Neural progenitor cell (in vitro differentiated cells): Measurements from ENCODE around the gene ANKRD1. TPM values are rescaled to one million over a fixed set of nuclear protein-coding genes. Genes with fewer than 3 reads are reported as not detected.

ENCODE experiments used
- DNase-seq: peaks from one replicate; pipeline ENCODE4 v3.0.0-alpha.2; 2016; ENCODE audit warnings: low spot score
- H2AFZ ChIP-seq: fragments of 200-600 bp; sonication (generic); replicated peaks from 2 replicates; pipeline ENCODE4 v1.6.1; 2016; ENCODE audit warnings: antibody characterized with exemption
- H3F3A ChIP-seq: fragments of 200-600 bp; sonication (generic); 2 replicates; pipeline ENCODE4 v1.6.1; 2016; ENCODE audit warnings: antibody characterized with exemption, low read depth
- H3K27ac ChIP-seq: fragments of 200-600 bp; sonication (generic); 2 replicates; pipeline ENCODE4 v1.5.1; 2016; ENCODE audit warnings: mild to moderate bottlenecking
- H3K27me3 ChIP-seq: fragments of 200-600 bp; sonication (generic); 2 replicates; pipeline ENCODE4 v1.6.1; 2016; ENCODE audit warnings: mild to moderate bottlenecking, moderate library complexity
- H3K36me3 ChIP-seq: fragments of 200-600 bp; sonication (generic); 2 replicates; pipeline ENCODE4 v1.5.1; 2016
- H3K4me1 ChIP-seq: fragments of 200-600 bp; sonication (generic); 2 replicates; pipeline ENCODE4 v1.6.1; 2016; ENCODE audit warnings: mixed run types
- H3K4me2 ChIP-seq: fragments of 200-600 bp; sonication (generic); 2 replicates; pipeline ENCODE4 v1.6.1; 2016
- H3K4me3 ChIP-seq: fragments of 200-600 bp; sonication (generic); 2 replicates; pipeline ENCODE4 v1.5.1; 2016
- H3K79me2 ChIP-seq: fragments of 200-600 bp; sonication (generic); 2 replicates; pipeline ENCODE4 v1.6.1; 2016; ENCODE audit warnings: low read depth
- H3K9ac ChIP-seq: fragments of 200-600 bp; sonication (generic); 2 replicates; pipeline ENCODE4 v1.6.1; 2016
- H3K9me3 ChIP-seq: fragments of 200-600 bp; sonication (generic); 2 replicates; pipeline ENCODE4 v1.5.1; 2016; ENCODE audit warnings: low read depth
- H4K20me1 ChIP-seq: fragments of 200-600 bp; sonication (generic); 2 replicates; pipeline ENCODE4 v1.6.1; 2016; ENCODE audit warnings: low read depth
- H3K27ac Mint-ChIP-seq: 3 replicates; pipeline ENCODE4 v1.8.0; 2021; ENCODE audit warnings: mixed read lengths
- H3K27me3 Mint-ChIP-seq: 2 replicates; pipeline ENCODE4 v1.8.0; 2022; ENCODE audit warnings: low read depth, mild to moderate bottlenecking, inconsistent platforms, moderate library complexity, mixed read lengths; ENCODE audit not compliant: insufficient read depth
- H3K36me3 Mint-ChIP-seq: 3 replicates; pipeline ENCODE4 v1.8.0; 2021; ENCODE audit warnings: mixed read lengths
- H3K4me1 Mint-ChIP-seq: 3 replicates; pipeline ENCODE4 v1.8.0; 2021; ENCODE audit warnings: mixed read lengths
- H3K4me3 Mint-ChIP-seq: 3 replicates; pipeline ENCODE4 v1.8.0; 2021; ENCODE audit warnings: mild to moderate bottlenecking, moderate library complexity, mixed read lengths
- H3K9me3 Mint-ChIP-seq: 3 replicates; pipeline ENCODE4 v1.8.0; 2020; ENCODE audit warnings: mixed read lengths
- EZH2 ChIP-seq: fragments of 200-600 bp; sonication (generic); IDR thresholded peaks from 2 replicates; pipeline ENCODE4 v1.6.1; 2017; ENCODE audit warnings: antibody characterized with exemption, mild to moderate bottlenecking, moderate library complexity
- EZH2phosphoT487 ChIP-seq: fragments of 200-600 bp; sonication (generic); IDR thresholded peaks from 2 replicates; pipeline ENCODE4 v1.6.1; 2017; ENCODE audit warnings: antibody characterized with exemption
- total RNA-seq: library from RNA; depleted of rRNA; stranded (reverse); fragments of >200 nt; gene quantifications from 2 replicates; pipeline ENCODE4 v1.2.3, GENCODE V29; 2015; ENCODE audit warnings: low replicate concordance
- TF ChIP-seq, protein P1 (sequence below): fragments of 200-600 bp; sonication (generic); IDR thresholded peaks from 2 replicates; pipeline ENCODE4 v1.5.1; 2017; ENCODE audit warnings: antibody characterized with exemption, mild to moderate bottlenecking

ANKRD1 gene
- total RNA-seq, 1 donor from 2014 or later: 1.2 TPM

- peak overlapping the region; percentile 13 for H3K4me3 ChIP-seq
- Mint-ChIP-seq H3K27ac (peak overlapping the region; percentile 82), H3K9me3 (no peaks in the 10 kb centered on the region), H3K36me3 (no peaks in the 10 kb centered on the region), H3K27me3 (peaks cover 2% of the 10 kb centered on the region), H3K4me3 (no peak overlapping the region), H3K4me1 (peaks cover 27% of the 10 kb centered on the region)
- H3K79me2 ChIP-seq: no peaks in the 10 kb centered on the region
- peak overlapping the region; percentile 63 for H3K4me2 ChIP-seq
- H3K9me3 ChIP-seq: no peaks in the 10 kb centered on the region
- H3K27ac ChIP-seq: peak overlapping the region; percentile 84
- H3K27me3 ChIP-seq: no peaks in the 10 kb centered on the region
- no peaks in the 10 kb centered on the region for H4K20me1 ChIP-seq
- peaks cover 36% of the 10 kb centered on the region for H3F3A ChIP-seq
- TF ChIP-seq EZH2 (no peak), EZH2phosphoT487 (no peak)
- TF ChIP-seq, protein P1, sequence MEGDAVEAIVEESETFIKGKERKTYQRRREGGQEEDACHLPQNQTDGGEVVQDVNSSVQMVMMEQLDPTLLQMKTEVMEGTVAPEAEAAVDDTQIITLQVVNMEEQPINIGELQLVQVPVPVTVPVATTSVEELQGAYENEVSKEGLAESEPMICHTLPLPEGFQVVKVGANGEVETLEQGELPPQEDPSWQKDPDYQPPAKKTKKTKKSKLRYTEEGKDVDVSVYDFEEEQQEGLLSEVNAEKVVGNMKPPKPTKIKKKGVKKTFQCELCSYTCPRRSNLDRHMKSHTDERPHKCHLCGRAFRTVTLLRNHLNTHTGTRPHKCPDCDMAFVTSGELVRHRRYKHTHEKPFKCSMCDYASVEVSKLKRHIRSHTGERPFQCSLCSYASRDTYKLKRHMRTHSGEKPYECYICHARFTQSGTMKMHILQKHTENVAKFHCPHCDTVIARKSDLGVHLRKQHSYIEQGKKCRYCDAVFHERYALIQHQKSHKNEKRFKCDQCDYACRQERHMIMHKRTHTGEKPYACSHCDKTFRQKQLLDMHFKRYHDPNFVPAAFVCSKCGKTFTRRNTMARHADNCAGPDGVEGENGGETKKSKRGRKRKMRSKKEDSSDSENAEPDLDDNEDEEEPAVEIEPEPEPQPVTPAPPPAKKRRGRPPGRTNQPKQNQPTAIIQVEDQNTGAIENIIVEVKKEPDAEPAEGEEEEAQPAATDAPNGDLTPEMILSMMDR: no peak
- peaks cover 28% of the 10 kb centered on the region for H3K4me1 ChIP-seq
- no peaks in the 10 kb centered on the region for H3K36me3 ChIP-seq
- H2AFZ ChIP-seq: peak overlapping the region; percentile 23
- peak; percentile 74 for DNase-seq
- H3K9ac ChIP-seq: no peak overlapping the region
These were observed 9.4 kb upstream of the ANKRD1 start for GRCh38 chr10:90930070-90930837.

DNA sequence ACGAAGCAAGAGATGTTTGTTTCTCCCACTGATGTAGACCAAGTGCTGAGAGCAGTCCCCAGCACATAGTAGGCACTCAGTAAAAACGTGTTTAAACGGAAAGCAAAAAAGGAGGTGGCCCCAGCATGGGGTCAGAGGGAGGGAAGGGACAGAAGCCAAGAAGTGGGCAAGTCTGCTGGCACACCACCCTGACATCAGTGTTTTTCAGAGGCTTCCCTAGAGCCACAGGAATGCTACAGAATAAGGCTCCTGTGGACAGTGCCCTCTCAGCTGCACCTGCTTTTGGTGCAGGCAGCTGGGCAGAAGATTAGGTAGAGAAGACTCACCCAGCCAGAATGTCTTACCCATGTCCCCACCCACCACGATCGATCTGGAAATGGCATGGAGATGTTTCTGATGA lies 8.3 kb upstream of the ANKRD1 start:
- H3K4me3 Mint-ChIP-seq: no peak overlapping the region
- H3K27me3 Mint-ChIP-seq: peaks cover 2% of the 10 kb centered on the region
- Histone ChIP-seq H3K9ac (no peak overlapping the region), H3F3A (peaks cover 42% of the 10 kb centered on the region), H3K36me3 (no peaks in the 10 kb centered on the region), H3K9me3 (no peaks in the 10 kb centered on the region), H3K4me2 (no peak overlapping the region), H3K27me3 (no peaks in the 10 kb centered on the region), H3K4me3 (no peak overlapping the region), H4K20me1 (no peaks in the 10 kb centered on the region), H3K27ac (no peak overlapping the region), H3K4me1 (peaks cover 27% of the 10 kb centered on the region), H3K79me2 (no peaks in the 10 kb centered on the region), H2AFZ (no peak overlapping the region)
- H3K4me1 Mint-ChIP-seq: peaks cover 24% of the 10 kb centered on the region
- H3K27ac Mint-ChIP-seq: no peak overlapping the region
- no peaks in the 10 kb centered on the region for H3K36me3 Mint-ChIP-seq
- TF ChIP-seq EZH2phosphoT487 (no peak), EZH2 (no peak)
- TF ChIP-seq, protein P1: no peak
- no peak for DNase-seq
- no peaks in the 10 kb centered on the region for H3K9me3 Mint-ChIP-seq

DNA sequence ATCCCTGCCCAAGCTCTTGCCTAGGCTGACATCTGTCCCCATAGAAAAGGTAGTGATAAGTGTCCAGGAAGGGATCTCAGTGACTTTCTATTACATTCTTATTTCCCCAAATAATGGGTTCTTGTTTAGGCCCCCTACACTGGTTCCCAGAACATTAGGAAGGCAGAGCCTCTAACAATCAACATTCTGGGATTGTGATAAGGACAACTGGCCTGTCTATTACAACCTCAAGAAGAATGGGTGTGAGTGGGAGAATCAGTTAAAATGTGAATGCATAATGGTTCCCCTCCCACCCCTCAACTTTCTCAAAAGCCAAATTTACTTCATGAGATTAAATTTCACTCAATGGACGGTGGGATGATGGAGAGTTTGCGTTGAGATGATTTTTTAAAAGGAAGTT lies 6.4 kb upstream of the ANKRD1 start:
- H3F3A ChIP-seq: peaks cover 50% of the 10 kb centered on the region
- no peak overlapping the region for H3K27ac ChIP-seq
- Mint-ChIP-seq H3K36me3 (no peaks in the 10 kb centered on the region), H3K4me1 (peaks cover 24% of the 10 kb centered on the region), H3K9me3 (no peaks in the 10 kb centered on the region), H3K27ac (no peak overlapping the region), H3K4me3 (no peak overlapping the region), H3K27me3 (peaks cover 2% of the 10 kb centered on the region)
- TF ChIP-seq EZH2 (no peak), EZH2phosphoT487 (no peak)
- TF ChIP-seq, protein P1: no peak
- no peak for DNase-seq
- no peaks in the 10 kb centered on the region for H3K9me3 ChIP-seq
- H3K79me2 ChIP-seq: no peaks in the 10 kb centered on the region
- no peak overlapping the region for H3K9ac ChIP-seq
- H2AFZ ChIP-seq: no peak overlapping the region
- H3K36me3 ChIP-seq: no peaks in the 10 kb centered on the region
- H3K4me1 ChIP-seq: peaks cover 37% of the 10 kb centered on the region
- H3K4me2 ChIP-seq: no peak overlapping the region
- H4K20me1 ChIP-seq: no peaks in the 10 kb centered on the region
- no peaks in the 10 kb centered on the region for H3K27me3 ChIP-seq
- H3K4me3 ChIP-seq: no peak overlapping the region
